NCI-H2227 (cell line): ENCODE results near the gene CDKN2A.
"Not testable (repeated sequence)": the region's sequence is repeated elsewhere in the genome, so short reads cannot be mapped to it uniquely, and the experiment has no call there.

Experiments used
- DNase-seq: peaks from one replicate; lab custom pipeline; 2025; ENCODE audit not compliant: unreplicated experiment; lab: John Stamatoyannopoulos, UW

Gene CDKN2A

DNA sequence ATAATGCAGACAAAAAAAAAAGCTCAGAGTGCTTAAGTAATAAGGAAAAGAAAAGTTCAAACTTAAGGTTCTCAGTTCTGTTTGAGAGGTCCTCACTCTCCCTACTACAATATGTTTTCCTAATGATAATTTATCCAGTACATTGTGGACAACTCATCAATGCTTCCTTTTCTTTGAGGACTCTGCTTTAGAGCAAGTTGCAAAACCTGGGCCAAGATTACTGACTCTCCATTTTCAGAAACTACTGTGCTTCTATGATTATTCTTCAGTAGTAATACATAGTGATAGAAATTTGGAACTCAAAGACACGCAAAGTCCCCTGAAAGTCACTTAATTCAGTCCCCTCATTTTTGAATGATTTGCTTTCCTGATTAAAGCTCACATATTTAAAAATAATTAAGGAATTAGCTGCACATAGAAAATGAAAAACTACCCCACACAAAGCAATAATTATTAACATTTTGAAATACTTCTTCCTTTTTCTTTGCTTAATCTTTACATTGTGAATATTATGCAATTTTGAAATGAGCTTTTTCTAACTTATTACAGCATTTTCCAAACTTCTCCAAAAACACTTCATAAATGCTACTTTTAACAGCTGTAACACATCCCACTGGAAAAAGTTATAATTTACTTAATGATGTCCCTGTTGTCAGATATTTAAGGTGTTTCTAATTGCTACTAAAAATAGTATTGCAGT lies 11.2 kb downstream of the CDKN2A start:
- no peak for DNase-seq

GRCh38 chr9:21982391-21982790 lies 11.8 kb downstream of the CDKN2A start:
- no peak for DNase-seq

DNA sequence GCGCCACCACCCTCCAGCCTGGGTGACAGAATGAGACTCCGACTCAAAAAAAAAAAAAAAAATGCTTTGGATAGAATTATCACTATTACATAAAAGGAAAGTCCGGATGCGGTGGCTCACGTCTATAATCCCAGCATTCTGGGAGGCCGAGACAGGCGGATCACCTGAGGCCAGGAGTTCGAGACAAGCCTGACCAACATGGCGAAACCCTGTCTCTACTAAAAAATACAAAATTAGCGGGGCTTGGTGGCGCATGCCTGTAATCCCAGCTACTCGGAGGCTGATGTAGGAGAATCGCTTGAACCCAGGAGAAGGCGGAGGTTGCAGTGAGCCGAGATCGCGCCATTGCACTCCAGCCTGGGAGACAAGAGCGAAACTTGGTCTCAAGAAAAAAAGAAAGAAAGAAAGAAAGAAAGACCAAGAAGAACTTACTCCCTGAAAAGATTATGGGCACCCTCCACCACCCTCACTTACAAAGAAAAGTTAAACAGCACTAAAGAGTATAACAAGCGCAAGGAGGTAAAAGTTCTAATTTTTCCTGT lies 17.8 kb downstream of the CDKN2A start:
- no peak for DNase-seq

- DNase-seq: peak; percentile 90
These were observed 19.3 kb downstream of the CDKN2A start for GRCh38 chr9:21974722-21975409.

DNA sequence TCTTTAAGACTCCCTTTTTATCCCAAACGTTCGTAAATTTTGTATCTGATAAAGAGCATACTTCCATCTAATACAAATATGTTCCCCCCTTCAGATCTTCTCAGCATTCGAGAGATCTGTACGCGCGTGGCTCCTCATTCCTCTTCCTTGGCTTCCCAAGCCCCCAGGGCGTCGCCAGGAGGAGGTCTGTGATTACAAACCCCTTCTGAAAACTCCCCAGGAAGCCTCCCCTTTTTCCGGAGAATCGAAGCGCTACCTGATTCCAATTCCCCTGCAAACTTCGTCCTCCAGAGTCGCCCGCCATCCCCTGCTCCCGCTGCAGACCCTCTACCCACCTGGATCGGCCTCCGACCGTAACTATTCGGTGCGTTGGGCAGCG lies 19.9 kb downstream of the CDKN2A start:
- no peak for DNase-seq

GRCh38 chr9:21972361-21972760 lies 21.8 kb downstream of the CDKN2A start:
- DNase-seq: no peak

DNA sequence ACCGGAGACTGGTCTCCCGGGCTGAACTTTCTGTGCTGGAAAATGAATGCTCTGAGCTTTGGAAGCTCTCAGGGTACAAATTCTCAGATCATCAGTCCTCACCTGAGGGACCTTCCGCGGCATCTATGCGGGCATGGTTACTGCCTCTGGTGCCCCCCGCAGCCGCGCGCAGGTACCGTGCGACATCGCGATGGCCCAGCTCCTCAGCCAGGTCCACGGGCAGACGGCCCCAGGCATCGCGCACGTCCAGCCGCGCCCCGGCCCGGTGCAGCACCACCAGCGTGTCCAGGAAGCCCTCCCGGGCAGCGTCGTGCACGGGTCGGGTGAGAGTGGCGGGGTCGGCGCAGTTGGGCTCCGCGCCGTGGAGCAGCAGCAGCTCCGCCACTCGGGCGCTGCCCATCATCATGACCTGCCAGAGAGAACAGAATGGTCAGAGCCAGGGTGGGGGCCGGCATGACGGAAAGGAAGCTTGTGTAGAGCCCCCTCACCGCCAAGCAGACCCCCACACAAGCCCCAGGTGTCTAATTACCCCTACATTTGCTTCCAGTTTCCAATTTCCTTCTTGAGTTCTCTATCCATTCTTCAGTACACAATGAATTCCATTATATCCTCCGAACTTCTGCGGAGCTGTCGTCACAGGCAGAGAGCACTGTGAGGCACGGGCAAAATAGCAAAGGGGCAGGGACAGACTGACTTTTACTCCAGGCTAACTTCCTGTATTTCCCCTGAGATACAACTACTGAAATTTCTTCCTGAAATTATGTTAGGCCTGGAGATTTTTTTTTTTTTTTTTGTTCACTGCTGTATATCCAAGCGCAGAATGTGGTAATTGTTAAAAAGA lies 23.2 kb downstream of the CDKN2A start:
- DNase-seq: no peak

- no peak for DNase-seq
These were observed 24.0 kb downstream of the CDKN2A start for GRCh38 chr9:21969951-21970799.

DNA sequence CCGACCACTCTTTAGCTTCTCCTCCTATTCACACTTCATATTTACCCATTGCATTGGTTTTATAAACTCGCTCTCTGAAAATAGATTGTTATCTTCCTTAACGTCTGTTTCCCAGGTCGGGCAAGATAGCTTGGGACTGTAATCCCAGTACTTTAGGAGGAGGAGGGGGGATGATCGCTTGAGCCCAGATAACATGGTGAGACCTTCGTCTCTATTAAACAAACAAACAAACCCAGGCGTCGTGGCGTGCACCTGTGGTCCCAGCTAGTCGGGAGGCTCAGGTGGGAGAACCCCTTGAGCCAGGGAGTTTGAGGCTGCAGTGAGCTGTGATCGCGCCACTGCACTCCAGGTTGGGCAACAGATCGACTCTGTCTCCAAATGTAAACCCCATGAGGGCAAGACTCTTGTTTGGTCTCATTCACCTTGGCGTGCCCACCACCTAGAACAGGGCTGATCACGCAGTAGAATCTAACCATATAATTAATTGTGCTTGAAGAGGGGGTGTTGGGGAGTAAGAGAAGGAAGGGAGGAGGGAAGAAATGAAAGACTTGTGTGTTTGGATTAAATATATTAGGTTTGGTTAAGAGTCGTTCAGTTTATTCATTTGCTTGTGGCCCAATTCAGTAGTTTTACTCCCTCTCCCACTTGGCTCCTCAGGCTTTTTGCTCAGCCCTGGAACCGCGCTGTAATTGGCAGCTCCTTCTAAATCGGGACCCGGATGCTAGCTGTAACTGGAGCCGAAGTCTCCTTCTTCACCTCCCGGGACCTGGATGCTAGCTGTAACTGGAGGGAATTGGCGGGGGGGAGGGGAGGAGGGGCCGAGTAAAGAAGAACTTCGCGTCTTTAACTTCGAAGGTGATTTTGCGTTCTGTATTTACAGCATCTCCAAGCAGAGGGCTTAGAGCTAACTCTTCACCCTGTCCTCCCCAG lies 24.9 kb downstream of the CDKN2A start:
- DNase-seq: no peak

DNA sequence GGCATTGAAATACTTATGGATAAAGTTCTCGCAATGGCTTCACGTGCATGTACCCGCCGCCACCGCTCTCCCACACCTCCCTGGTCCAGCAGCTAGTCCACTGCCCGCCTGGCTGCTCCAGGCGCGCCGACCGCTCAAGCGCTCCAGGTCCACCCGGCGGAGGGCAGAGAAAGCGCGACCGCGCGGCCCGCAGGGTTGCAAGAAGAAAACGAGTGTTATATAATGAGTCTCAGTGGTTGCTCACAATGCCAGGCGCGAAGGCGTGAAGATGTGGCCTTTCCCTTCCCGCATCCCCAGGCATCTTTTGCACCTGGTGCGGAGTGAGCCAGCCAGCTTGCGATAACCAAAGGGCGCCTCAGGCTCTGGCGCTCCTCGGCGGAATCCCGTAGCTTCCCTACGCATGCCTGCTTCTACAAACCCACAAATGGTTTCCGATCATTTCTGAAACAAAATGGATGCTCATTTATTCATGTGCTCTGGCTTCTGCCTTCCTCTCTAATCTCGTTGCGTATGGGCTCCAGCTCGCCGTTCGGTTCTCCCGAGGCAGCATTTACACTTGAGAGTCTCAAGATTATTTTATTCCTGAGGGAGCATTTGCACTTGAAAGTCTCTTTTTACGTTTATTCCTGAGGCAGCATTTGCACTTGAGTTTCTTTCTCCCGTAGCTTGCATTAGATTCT lies 25.7 kb downstream of the CDKN2A start:
- DNase-seq: no peak

DNA sequence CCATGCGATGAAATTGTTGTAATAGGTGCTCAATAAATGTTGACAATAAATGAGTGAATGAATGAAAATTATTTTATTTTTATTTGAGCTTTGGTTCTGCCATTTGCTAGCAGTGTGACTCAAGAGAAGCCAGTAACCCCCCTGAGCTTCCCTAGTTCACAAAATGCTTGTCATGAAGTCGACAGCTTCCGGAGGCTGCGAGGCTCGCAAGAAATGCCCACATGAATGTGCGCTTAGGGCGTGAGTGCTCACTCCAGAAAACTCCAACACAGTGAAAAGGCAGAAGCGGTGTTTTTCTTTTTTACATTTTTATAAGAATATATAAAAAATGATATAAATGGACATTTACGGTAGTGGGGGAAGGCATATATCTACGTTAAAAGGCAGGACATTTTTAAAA lies 26.5 kb downstream of the CDKN2A start:
- DNase-seq: no peak

GRCh38 chr9:21967169-21967568 lies 27.0 kb downstream of the CDKN2A start:
- DNase-seq: no peak

DNA sequence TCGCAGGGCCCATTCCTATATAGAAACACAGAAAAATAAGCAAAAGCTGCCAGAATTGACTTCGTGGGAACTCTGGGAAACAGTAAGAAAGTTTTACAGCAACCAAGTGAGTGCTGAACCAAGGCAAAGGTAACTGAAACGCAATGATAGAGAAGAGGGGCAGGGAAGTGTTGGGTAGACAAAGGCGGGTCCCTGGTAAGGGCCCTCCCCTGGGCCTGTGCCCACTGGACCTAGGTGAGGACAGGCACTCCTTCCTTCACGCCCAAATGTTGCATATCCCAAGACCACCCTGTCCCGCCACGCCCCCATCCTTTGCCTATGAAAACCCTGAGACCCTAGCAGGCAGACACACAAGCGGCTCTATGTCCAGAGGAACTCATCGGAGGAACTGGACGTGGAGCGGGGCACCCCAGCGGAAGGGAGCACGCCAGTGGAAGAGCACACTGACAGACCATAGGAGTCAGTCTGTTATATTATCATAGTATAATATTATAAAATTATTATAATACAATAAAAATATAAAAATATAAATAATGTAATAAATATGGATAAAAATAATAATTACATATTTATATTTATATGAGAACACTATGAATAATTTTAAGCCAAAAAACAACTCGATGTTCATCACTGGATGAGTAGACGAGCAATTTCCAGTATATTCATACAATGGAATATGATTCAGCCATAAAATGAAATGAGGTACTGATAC lies 27.9 kb downstream of the CDKN2A start:
- no peak for DNase-seq

DNA sequence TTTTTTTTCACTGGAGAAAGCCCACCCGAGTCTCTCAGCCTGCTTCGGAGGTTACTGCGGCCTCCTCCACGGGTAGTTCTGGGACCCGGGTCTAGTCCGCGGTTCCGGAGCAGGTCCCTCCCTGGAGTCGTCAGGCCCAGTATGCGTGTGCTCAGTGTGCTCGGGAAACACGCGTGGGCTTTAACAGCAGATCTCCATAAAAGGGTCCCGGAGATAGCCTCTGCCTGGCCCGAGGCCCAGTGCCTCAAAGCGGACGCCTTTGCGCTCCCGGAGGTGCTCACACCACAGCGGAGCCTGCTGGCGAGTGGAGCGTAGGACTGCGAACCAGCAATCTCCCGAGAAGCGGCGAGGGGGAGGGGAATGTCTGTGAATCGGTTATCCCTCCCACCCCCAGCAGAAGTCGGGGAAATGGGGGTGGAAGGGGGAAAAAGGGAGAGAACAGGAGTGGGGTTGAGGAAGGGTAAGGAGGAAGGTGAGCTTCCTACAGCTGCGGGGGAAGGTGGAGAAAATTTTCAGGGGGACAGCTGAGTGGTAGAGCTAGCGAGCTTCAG lies 28.7 kb downstream of the CDKN2A start:
- DNase-seq: peak; percentile 63

GRCh38 chr9:21964925-21965385 lies 29.2 kb downstream of the CDKN2A start:
- no peak for DNase-seq

- no peak for DNase-seq
These were observed 32.6 kb downstream of the CDKN2A start for GRCh38 chr9:21961569-21961968.

GRCh38 chr9:21959268-21959667 lies 34.9 kb downstream of the CDKN2A start:
- not testable (repeated sequence) for DNase-seq

GRCh38 chr9:21958833-21959232 lies 35.4 kb downstream of the CDKN2A start:
- no peak for DNase-seq
